ENCODE data around the gene RAD18.
A peak's percentile ranks its signal among the peaks of the same experiment; 100 is the strongest.

RAD18 gene

GRCh38 chr3:8963137-8963853, at the start of gene RAD18:
TSS of gene RAD18 (minus strand) at chr3:8963472. CDS start at chr3:8963385, 87 bp downstream.
- DNase-seq (ENCODE audit: low spot score), result peak; percentile 94

- no peak for DNase-seq (ENCODE audit: low spot score)
Measured at GRCh38 chr3:9012521-9012920, 49.2 kb upstream of the RAD18 start.

GRCh38 chr3:9009976-9010545, 46.8 kb upstream of the RAD18 start:
- no peak for DNase-seq (ENCODE audit: low spot score)

- no peak for DNase-seq (ENCODE audit: low spot score)
Measured at GRCh38 chr3:9008550-9009255, 45.4 kb upstream of the RAD18 start.

- no peak for DNase-seq (ENCODE audit: low spot score)
Measured at GRCh38 chr3:9007928-9008327, 44.7 kb upstream of the RAD18 start.

GRCh38 chr3:9007213-9007612, 43.9 kb upstream of the RAD18 start:
- no peak for DNase-seq (ENCODE audit: low spot score)

GRCh38 chr3:9000041-9000440, 36.8 kb upstream of the RAD18 start:
- DNase-seq (ENCODE audit: low spot score), result no peak

- no peak for DNase-seq (ENCODE audit: low spot score)
Measured at GRCh38 chr3:8997151-8997550, 33.9 kb upstream of the RAD18 start.

- DNase-seq (ENCODE audit: low spot score), result no peak
Measured at GRCh38 chr3:8996681-8997121, 33.4 kb upstream of the RAD18 start.

- no peak for DNase-seq (ENCODE audit: low spot score)
Measured at GRCh38 chr3:8996216-8996615, 32.9 kb upstream of the RAD18 start.

- DNase-seq (ENCODE audit: low spot score), result no peak
Measured at GRCh38 chr3:8994226-8994625, 31.0 kb upstream of the RAD18 start.

GRCh38 chr3:8993331-8993730, 30.1 kb upstream of the RAD18 start:
- no peak for DNase-seq (ENCODE audit: low spot score)

GRCh38 chr3:8992854-8993253, 29.6 kb upstream of the RAD18 start:
- no peak for DNase-seq (ENCODE audit: low spot score)

GRCh38 chr3:8992199-8992598, 28.9 kb upstream of the RAD18 start:
- DNase-seq (ENCODE audit: low spot score), result no peak

GRCh38 chr3:8990266-8991215, 27.3 kb upstream of the RAD18 start:
- DNase-seq (ENCODE audit: low spot score), result no peak

- no peak for DNase-seq (ENCODE audit: low spot score)
Measured at GRCh38 chr3:8988791-8989558, 25.7 kb upstream of the RAD18 start.

GRCh38 chr3:8988384-8988655, 25.0 kb upstream of the RAD18 start:
- DNase-seq (ENCODE audit: low spot score), result no peak

GRCh38 chr3:8987645-8988383, 24.5 kb upstream of the RAD18 start:
- peak; percentile 45 for DNase-seq (ENCODE audit: low spot score)

GRCh38 chr3:8987226-8987625, 24.0 kb upstream of the RAD18 start:
- no peak for DNase-seq (ENCODE audit: low spot score)

GRCh38 chr3:8986741-8987140, 23.5 kb upstream of the RAD18 start:
- DNase-seq (ENCODE audit: low spot score), result no peak

- no peak for DNase-seq (ENCODE audit: low spot score)
Measured at GRCh38 chr3:8985876-8986275, 22.6 kb upstream of the RAD18 start.
